GM23338 (cell line): ENCODE data around the gene TAF11L3.
"Not testable (repeated sequence)": the region's sequence is repeated elsewhere in the genome, so short reads cannot be mapped to it uniquely, and the experiment has no call there.

Experiments used
- CTCF ChIP-seq, 2 experiments: fragments of 200-600 bp in 1 of 2; sonication (generic) in 1 of 2; conservative IDR thresholded peaks; 2 replicates each; pipeline versions ENCODE4 v1.5.1 to v1.6.1; 2016 to 2017; ENCODE audit warnings: antibody characterized with exemption in 2 of 2, low read depth in 2 of 2, mild to moderate bottlenecking in 2 of 2, moderate library complexity in 1 of 2
- EZH2 ChIP-seq: fragments of 200-600 bp; sonication (generic); IDR thresholded peaks from one replicate; pipeline ENCODE4 v1.8.0; 2017; ENCODE audit warnings: antibody characterized with exemption, mild to moderate bottlenecking, low read depth; ENCODE audit not compliant: unreplicated experiment
- POLR2AphosphoS5 ChIP-seq: IDR thresholded peaks from 2 replicates; pipeline ENCODE4 v1.6.1; 2016; ENCODE audit warnings: antibody characterized with exemption, low read depth
- TF ChIP-seq, protein P1 (sequence below): IDR thresholded peaks from one replicate; pipeline ENCODE4 v1.6.1; 2018; ENCODE audit warnings: antibody characterized with exemption; ENCODE audit not compliant: unreplicated experiment

- TF ChIP-seq POLR2AphosphoS5; EZH2; CTCF (conservative IDR thresholded peaks at IDR 0.05; ENCODE audit: low read depth in 2 of 2): not testable (repeated sequence)
- TF ChIP-seq, protein P1, sequence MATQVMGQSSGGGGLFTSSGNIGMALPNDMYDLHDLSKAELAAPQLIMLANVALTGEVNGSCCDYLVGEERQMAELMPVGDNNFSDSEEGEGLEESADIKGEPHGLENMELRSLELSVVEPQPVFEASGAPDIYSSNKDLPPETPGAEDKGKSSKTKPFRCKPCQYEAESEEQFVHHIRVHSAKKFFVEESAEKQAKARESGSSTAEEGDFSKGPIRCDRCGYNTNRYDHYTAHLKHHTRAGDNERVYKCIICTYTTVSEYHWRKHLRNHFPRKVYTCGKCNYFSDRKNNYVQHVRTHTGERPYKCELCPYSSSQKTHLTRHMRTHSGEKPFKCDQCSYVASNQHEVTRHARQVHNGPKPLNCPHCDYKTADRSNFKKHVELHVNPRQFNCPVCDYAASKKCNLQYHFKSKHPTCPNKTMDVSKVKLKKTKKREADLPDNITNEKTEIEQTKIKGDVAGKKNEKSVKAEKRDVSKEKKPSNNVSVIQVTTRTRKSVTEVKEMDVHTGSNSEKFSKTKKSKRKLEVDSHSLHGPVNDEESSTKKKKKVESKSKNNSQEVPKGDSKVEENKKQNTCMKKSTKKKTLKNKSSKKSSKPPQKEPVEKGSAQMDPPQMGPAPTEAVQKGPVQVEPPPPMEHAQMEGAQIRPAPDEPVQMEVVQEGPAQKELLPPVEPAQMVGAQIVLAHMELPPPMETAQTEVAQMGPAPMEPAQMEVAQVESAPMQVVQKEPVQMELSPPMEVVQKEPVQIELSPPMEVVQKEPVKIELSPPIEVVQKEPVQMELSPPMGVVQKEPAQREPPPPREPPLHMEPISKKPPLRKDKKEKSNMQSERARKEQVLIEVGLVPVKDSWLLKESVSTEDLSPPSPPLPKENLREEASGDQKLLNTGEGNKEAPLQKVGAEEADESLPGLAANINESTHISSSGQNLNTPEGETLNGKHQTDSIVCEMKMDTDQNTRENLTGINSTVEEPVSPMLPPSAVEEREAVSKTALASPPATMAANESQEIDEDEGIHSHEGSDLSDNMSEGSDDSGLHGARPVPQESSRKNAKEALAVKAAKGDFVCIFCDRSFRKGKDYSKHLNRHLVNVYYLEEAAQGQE = not testable (repeated sequence)
Measured at GRCh38 chr5:17521501-17521900, 3.3 kb downstream of the TAF11L3 start, which contains the start of gene TAF11L4.
